Activated CD4-positive, alpha-beta memory T cell treated with anti-CD3 and anti-CD28 coated beads, Interleukin-2, amount 10 ng/mL, durations not matched to agents 7 days and 5 days (primary cell): ENCODE measurements around the gene C2orf15. TPM values are rescaled to one million over a fixed set of nuclear protein-coding genes. Genes with fewer than 3 reads are reported as not detected.
"Not testable (repeated sequence)": the region's sequence is repeated elsewhere in the genome, so short reads cannot be mapped to it uniquely, and the experiment has no call there.

Experiments
- CTCF ChIA-PET: fragments of 350-600 bp; sonication (Branson Sonifier 250); formaldehyde crosslinking; loops from one replicate; lab custom pipeline; 2021; ENCODE audit warnings: antibody characterized with exemption, inconsistent platforms; lab: Charles Lee
- POLR2A ChIA-PET: fragments of 350-600 bp; sonication (Branson Sonifier 250); formaldehyde crosslinking; loops from one replicate; lab custom pipeline; 2021; ENCODE audit warnings: antibody characterized with exemption; lab: Charles Lee
- DNase-seq: peaks from one replicate; pipeline ENCODE4 v3.0.0-alpha.2; 2020
- H3K27ac Mint-ChIP-seq: one replicate; pipeline ENCODE4 v1.8.0; 2021; ENCODE audit warnings: mild to moderate bottlenecking, mixed read lengths
- H3K27me3 Mint-ChIP-seq: one replicate; pipeline ENCODE4 v1.8.0; 2021; ENCODE audit warnings: mixed read lengths
- H3K36me3 Mint-ChIP-seq: one replicate; pipeline ENCODE4 v1.8.0; 2021; ENCODE audit warnings: low read depth, mixed read lengths
- H3K4me1 Mint-ChIP-seq: one replicate; pipeline ENCODE4 v1.8.0; 2021; ENCODE audit warnings: mixed read lengths
- H3K4me3 Mint-ChIP-seq: one replicate; pipeline ENCODE4 v1.8.0; 2021; ENCODE audit warnings: mild to moderate bottlenecking, mixed read lengths
- H3K9me3 Mint-ChIP-seq: one replicate; pipeline ENCODE4 v1.8.0; 2021; ENCODE audit warnings: mixed read lengths
- total RNA-seq, 2 experiments: library from RNA; stranded (reverse); gene quantifications; one replicate each; pipeline ENCODE4 v1.2.3, GENCODE V29; 2021

Gene C2orf15
- total RNA-seq, 2 experiments from 2014 or later, result 0.18 to 0.35 TPM

DNA sequence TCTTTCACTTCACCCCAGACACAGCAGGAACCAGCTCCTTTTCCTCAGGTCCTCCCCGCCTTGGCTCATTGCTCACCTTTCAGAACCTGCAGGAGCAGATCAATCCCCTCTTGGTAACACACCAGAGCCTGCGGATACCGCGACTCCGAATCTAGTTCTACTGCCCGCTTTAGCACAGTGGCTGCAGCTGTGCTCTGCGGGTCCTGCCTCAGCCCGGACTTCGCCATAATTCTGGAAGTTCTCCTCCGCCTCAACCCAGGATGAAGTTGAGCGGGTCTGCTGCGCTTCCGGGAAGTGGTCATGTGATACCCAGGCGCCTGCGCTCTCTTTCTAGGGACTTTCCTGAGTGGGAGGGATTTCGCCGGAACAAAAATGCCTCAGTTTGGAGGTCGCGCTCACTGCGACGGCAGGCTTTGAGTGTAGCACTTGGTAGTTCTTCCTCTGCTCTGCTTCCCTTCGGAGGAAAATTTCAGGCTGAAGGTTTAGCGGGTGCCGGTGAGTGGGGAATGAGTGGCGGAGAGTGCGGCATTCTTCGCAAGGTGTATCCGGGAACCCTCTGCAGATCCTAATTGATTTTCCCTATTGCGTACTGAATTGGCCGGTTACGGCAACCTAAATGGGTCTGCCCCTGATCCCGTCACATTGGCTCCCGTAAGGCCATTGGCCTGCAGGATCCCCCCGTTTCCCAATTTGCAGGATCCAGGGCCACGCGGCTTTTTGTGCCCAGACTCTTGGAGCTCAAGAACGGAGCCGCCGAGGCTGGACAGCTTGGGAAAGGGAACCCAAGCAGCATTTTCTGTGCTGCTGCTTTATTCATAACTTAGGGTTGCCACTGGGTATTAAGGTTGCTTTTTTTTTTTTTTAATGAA, 39.5 kb downstream of the C2orf15 start, which contains the start of the genes MITD1 and MRPL30:
Gene MITD1, minus strand, starts transcription at position 304 of the 869 bp plus-strand sequence. Its CDS starts 77 bp downstream, at position 227.
Gene MRPL30, plus strand, starts transcription at position 430 of the 869 bp plus-strand sequence. CDS start 5,020 bp downstream, outside the sequence.
- H3K27ac Mint-ChIP-seq, result peak within 1 kb of the TSS; percentile 88
- ChIA-PET CTCF (interaction anchor here (0.6 to 2.2 kb wide), 12 partner anchors 12 to 1519 kb away, joined by 3 to 19 read pairs (median 6); partner anchors contain the start of genes C2orf15, EIF5B, LIPT1 and REV1), POLR2A (interaction anchor here (0.6 to 3.6 kb wide), 17 partner anchors 9 to 741 kb away, joined by 3 to 36 read pairs (median 3); partner anchors contain the start of genes C2orf15, EIF5B, LIPT1 and REV1)
- peak; percentile 93 for DNase-seq
- H3K9me3 Mint-ChIP-seq, result no peaks in the 10 kb centered on the region
- no peaks in the 10 kb centered on the region for H3K27me3 Mint-ChIP-seq
- peak within 1 kb of the TSS; percentile 97 for H3K4me3 Mint-ChIP-seq
- peaks cover 16% of the 10 kb centered on the region for H3K36me3 Mint-ChIP-seq
- H3K4me1 Mint-ChIP-seq, result peaks cover 46% of the 10 kb centered on the region

- H3K4me3 Mint-ChIP-seq, result peak overlapping the region; percentile 97
- no peaks in the 10 kb centered on the region for H3K9me3 Mint-ChIP-seq
- ChIA-PET CTCF (interaction anchor here (0.8 to 2.2 kb wide), 2 partner anchors 41 to 155 kb away, joined by 3 to 19 read pairs; partner anchors contain the start of genes EIF5B and TXNDC9), POLR2A (interaction anchor here (0.6 to 3.6 kb wide), 8 partner anchors 13 to 742 kb away, joined by 3 to 36 read pairs (median 10); partner anchors contain the start of genes C2orf15, EIF5B, LIPT1 and REV1)
- peaks cover 45% of the 10 kb centered on the region for H3K4me1 Mint-ChIP-seq
- H3K27me3 Mint-ChIP-seq, result no peaks in the 10 kb centered on the region
- peak overlapping the region; percentile 88 for H3K27ac Mint-ChIP-seq
- H3K36me3 Mint-ChIP-seq, result peaks cover 19% of the 10 kb centered on the region
- no peak for DNase-seq
Measured at GRCh38 chr2:99181624-99182000, 40.1 kb downstream of the C2orf15 start.

DNA sequence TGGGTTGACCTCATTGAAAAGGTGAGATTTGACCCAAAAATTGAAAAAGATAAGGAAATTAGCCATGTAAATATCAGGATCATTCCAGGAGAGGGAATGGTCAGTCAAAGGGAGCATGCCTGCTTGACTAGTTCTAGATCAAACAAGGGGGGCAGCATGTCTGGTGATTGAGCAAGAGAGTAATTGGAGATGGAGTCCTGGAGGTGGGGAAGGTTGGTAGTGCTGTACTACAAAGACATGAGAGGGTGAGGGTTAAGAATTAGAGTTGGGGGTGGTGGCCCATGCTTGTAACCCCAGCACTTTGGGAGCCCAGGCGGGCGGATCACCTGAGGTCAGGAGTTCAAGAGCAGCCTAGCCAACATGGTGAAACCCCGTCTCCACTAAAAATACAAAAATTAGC, 41.5 kb downstream of the C2orf15 start:
- Mint-ChIP-seq H3K4me3 (no peak overlapping the region), H3K36me3 (peaks cover 12% of the 10 kb centered on the region), H3K27me3 (no peaks in the 10 kb centered on the region), H3K27ac (no peak overlapping the region), H3K9me3 (no peaks in the 10 kb centered on the region), H3K4me1 (peaks cover 40% of the 10 kb centered on the region)
- ChIA-PET CTCF (no interaction called here), POLR2A (interaction anchor here (3.6 kb wide), 1 partner anchor 153 kb away, joined by 36 read pairs; the partner anchor contains the start of genes EIF5B and TXNDC9)
- DNase-seq, result no peak

DNA sequence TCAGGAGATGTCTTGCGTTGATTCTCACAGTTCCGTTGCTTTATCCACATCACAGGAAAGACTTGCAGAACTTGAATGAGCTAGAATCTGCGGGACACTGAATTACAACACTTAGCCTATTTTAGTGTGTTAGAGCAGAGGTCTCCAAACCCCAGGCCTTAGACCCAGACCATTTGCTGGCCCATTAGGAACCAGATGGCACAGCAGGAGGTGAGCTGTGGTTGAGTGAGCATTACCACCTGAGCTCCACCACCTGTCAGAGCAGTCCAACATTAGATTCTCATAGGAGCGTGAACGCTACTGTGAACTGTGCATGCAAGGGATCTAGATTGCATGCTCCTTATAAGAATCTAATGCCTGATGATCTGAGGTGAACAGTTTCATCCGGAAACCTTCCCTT, 43.3 kb downstream of the C2orf15 start:
- ChIA-PET CTCF (interaction anchor here (1.6 kb wide), 1 partner anchor 152 kb away, joined by 4 read pairs; the partner anchor contains the start of gene TXNDC9), POLR2A (no interaction called here)
- H3K36me3 Mint-ChIP-seq, result peaks cover 20% of the 10 kb centered on the region
- peaks cover 25% of the 10 kb centered on the region for H3K4me1 Mint-ChIP-seq
- H3K27me3 Mint-ChIP-seq, result no peaks in the 10 kb centered on the region
- no peaks in the 10 kb centered on the region for H3K9me3 Mint-ChIP-seq
- DNase-seq, result no peak
- no peak overlapping the region for H3K27ac Mint-ChIP-seq
- H3K4me3 Mint-ChIP-seq, result no peak overlapping the region

DNA sequence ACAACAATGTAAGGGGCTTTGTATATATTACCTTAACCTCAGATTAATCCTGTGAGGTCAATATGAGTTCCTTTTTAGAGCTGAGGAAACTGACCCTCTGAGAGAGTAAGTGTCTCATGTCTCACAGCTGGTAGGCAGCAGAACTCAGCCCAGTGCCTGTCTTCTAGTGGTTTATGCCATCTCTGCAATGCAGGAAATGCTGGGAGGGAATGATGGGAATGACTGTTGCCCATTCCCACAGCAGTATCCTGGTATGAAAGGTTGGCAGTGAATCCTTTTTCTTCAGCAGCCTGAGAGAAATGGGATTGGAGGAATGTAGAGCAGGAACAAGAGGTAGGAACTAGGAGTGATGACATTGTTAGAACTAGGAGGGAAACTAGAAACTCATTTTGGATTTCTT, 45.5 kb downstream of the C2orf15 start:
- Mint-ChIP-seq H3K27me3 (no peaks in the 10 kb centered on the region), H3K27ac (no peak overlapping the region), H3K4me1 (peaks cover 12% of the 10 kb centered on the region), H3K9me3 (no peaks in the 10 kb centered on the region), H3K36me3 (peaks cover 25% of the 10 kb centered on the region), H3K4me3 (no peak overlapping the region)
- ChIA-PET POLR2A (no interaction called here), CTCF (no interaction called here)
- no peak for DNase-seq

DNA sequence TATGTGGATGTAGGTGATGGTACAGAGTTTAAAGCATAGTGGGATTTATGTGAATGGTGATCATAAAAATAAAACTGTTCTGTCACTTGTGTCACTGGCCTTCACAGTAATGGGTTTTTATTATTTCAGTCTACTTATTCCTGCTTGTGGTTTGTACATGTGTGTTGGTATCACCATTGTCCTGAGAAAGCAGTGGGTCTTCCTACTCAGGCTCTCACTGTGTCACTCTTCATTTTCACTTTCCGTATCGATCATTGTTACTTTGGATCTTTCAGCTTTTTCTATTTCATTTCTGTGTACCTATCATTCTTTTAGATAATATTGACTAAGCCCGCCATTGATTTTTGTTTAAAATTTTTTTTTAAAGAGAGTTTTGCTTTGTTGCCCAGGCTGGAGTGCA, 46.9 kb downstream of the C2orf15 start:
- peaks cover 7% of the 10 kb centered on the region for H3K4me1 Mint-ChIP-seq
- no peaks in the 10 kb centered on the region for H3K9me3 Mint-ChIP-seq
- POLR2A ChIA-PET, result no interaction called here
- no peak overlapping the region for H3K4me3 Mint-ChIP-seq
- H3K36me3 Mint-ChIP-seq, result peaks cover 36% of the 10 kb centered on the region
- no peak for DNase-seq
- no peak overlapping the region for H3K27ac Mint-ChIP-seq
- CTCF ChIA-PET, result no interaction called here
- H3K27me3 Mint-ChIP-seq, result no peaks in the 10 kb centered on the region

- no peak overlapping the region for H3K27ac Mint-ChIP-seq
- POLR2A ChIA-PET, result interaction anchor here (1.4 kb wide), 1 partner anchor 10 kb away, joined by 3 read pairs; no protein-coding TSS in a partner anchor
- H3K27me3 Mint-ChIP-seq, result no peaks in the 10 kb centered on the region
- H3K4me1 Mint-ChIP-seq, result peaks cover 4% of the 10 kb centered on the region
- H3K4me3 Mint-ChIP-seq, result no peak overlapping the region
- peaks cover 43% of the 10 kb centered on the region for H3K36me3 Mint-ChIP-seq
- H3K9me3 Mint-ChIP-seq, result no peaks in the 10 kb centered on the region
- CTCF ChIA-PET, result interaction anchor here (0.7 kb wide), 1 partner anchor 250 kb away, joined by 3 read pairs; no protein-coding TSS in a partner anchor
- DNase-seq, result no peak
Measured at GRCh38 chr2:99190548-99190947, 49.0 kb downstream of the C2orf15 start.

DNA sequence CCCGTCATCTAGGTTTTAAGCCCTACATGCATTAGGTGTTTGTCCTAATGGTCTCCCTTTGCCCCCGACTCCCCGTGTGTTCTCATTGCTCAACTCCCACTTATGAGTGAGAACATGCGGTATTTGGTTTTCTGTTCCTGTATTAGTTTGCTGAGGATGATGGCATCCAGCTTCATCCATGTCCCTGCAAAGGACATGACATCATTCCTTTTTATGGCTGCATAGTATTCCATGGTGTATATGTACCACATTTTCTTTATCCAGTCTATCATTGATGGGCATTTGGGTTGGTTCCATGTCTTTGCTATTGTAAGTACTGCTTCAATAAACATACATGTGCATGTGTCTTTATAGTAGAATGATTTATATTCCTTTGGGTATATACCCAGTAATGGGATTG, 50.9 kb downstream of the C2orf15 start:
- H3K9me3 Mint-ChIP-seq, H3K27me3 Mint-ChIP-seq, H3K27ac Mint-ChIP-seq, H3K4me3 Mint-ChIP-seq, CTCF ChIA-PET, H3K4me1 Mint-ChIP-seq, DNase-seq, POLR2A ChIA-PET: not testable (repeated sequence)
- H3K36me3 Mint-ChIP-seq, result peaks cover 52% of the 10 kb centered on the region

DNA sequence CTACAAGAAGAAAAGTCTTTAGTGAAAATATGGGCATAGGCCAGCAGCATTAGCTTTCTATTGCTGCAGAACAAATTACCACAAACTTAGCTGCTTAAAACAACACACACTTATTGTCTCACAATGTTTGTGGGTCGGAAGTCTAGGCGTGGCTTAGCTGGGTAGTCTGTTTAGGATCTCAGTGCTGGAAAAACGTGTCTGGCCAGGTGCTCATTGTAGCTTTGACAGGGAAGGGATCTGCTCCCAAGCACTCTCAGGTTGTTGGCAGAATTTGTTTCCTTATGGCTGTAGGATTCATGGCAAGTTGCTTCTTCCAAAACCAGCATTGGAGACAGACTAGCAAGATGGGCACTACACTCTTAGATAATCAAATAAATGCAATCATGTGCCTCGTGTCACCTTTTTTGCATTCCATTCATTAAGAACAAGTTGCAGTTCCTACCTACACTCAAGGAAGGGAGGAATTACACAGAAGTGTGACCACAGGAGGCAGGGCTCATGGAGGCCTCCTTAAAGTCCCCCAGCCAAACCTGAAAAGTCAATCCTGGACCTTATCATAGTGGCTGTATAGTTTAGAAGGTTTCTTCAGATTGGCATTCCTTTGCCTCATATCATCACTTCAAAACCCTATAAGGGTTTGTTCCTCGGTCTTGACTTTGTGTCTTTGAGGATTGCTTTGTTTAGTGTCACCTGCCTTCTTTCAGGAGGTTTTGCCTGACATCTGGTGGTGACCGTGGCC, 56.8 kb downstream of the C2orf15 start:
- H3K9me3 Mint-ChIP-seq, result no peaks in the 10 kb centered on the region
- no peak overlapping the region for H3K27ac Mint-ChIP-seq
- ChIA-PET CTCF (no interaction called here), POLR2A (no interaction called here)
- DNase-seq, result no peak
- H3K36me3 Mint-ChIP-seq, result peaks cover 22% of the 10 kb centered on the region
- H3K4me1 Mint-ChIP-seq, result no peaks in the 10 kb centered on the region
- no peak overlapping the region for H3K4me3 Mint-ChIP-seq
- no peaks in the 10 kb centered on the region for H3K27me3 Mint-ChIP-seq

GRCh38 chr2:99200076-99200800, 58.7 kb downstream of the C2orf15 start:
- Mint-ChIP-seq H3K27ac (no peak overlapping the region), H3K4me1 (no peaks in the 10 kb centered on the region), H3K4me3 (no peak overlapping the region), H3K36me3 (peaks cover 18% of the 10 kb centered on the region), H3K27me3 (no peaks in the 10 kb centered on the region), H3K9me3 (no peaks in the 10 kb centered on the region)
- ChIA-PET CTCF (no interaction called here), POLR2A (no interaction called here)
- DNase-seq, result no peak
